Measurements from ENCODE around the gene RXFP1.

The RXFP1 gene

GRCh38 chr4:158544141-158544540 is 22.5 kb downstream of the RXFP1 start:
- CTCF ChIA-PET = no interaction called here
- no peak for TF ChIP-seq PKNOX1 (IDR thresholded peaks at IDR 0.05)
- no peak for TF ChIP-seq SUZ12 (IDR thresholded peaks at IDR 0.05)
- no peak for TF ChIP-seq NFRKB (IDR thresholded peaks at IDR 0.05)
- no peak for TF ChIP-seq LEF1 (IDR thresholded peaks at IDR 0.05; ENCODE audit: borderline replicate concordance)
- POLR2A ChIA-PET = no interaction called here
- no peak for DNase-seq (ENCODE audit: extremely low spot score)

- CTCF ChIA-PET = no interaction called here
- TF ChIP-seq NFRKB (IDR thresholded peaks at IDR 0.05) (no peak), HDGF (IDR thresholded peaks at IDR 0.05; ENCODE audit: borderline replicate concordance) (no peak), FOXM1 (IDR thresholded peaks at IDR 0.05; ENCODE audit: borderline replicate concordance) (no peak), PKNOX1 (IDR thresholded peaks at IDR 0.05) (no peak), FOXK2 (IDR thresholded peaks at IDR 0.05) (no peak), TARDBP (IDR thresholded peaks at IDR 0.05) (no peak), BHLHE40 (IDR thresholded peaks at IDR 0.05; ENCODE audit: borderline replicate concordance) (no peak), SUZ12 (IDR thresholded peaks at IDR 0.05) (no peak), FOXA1 (IDR thresholded peaks at IDR 0.05) (no peak), CTBP1 (IDR thresholded peaks at IDR 0.05; ENCODE audit: borderline replicate concordance) (no peak), ELF4 (IDR thresholded peaks at IDR 0.05) (no peak), ZNF384 (IDR thresholded peaks at IDR 0.05) (no peak), L3MBTL2 (conservative IDR thresholded peaks at IDR 0.05) (no peak), LEF1 (IDR thresholded peaks at IDR 0.05; ENCODE audit: borderline replicate concordance) (no peak)
- POLR2A ChIA-PET = no interaction called here
Observed at GRCh38 chr4:158553364-158553763, 31.7 kb downstream of the RXFP1 start.

GRCh38 chr4:158560284-158560683 is 38.6 kb downstream of the RXFP1 start:
- POLR2A ChIA-PET = no interaction called here
- DNase-seq (ENCODE audit: extremely low spot score) = no peak
- CTCF ChIA-PET = interaction anchor here (0.7 to 1.4 kb wide), 2 partner anchors 65 to 240 kb away, joined by 3 to 4 read pairs; no protein-coding TSS in a partner anchor
- TF ChIP-seq ELF4 (IDR thresholded peaks at IDR 0.05) (no peak), CTBP1 (IDR thresholded peaks at IDR 0.05; ENCODE audit: borderline replicate concordance) (no peak), TARDBP (IDR thresholded peaks at IDR 0.05) (no peak)

More at GRCh38 chr4:158553364-158553763, 31.7 kb downstream of the RXFP1 start:
- DNase-seq (ENCODE audit: extremely low spot score) = no peak

- no peak for TF ChIP-seq L3MBTL2 (conservative IDR thresholded peaks at IDR 0.05)
- TF ChIP-seq SUZ12 (IDR thresholded peaks at IDR 0.05) = no peak
- TF ChIP-seq LEF1 (IDR thresholded peaks at IDR 0.05; ENCODE audit: borderline replicate concordance) = no peak
- TF ChIP-seq ELF4 (IDR thresholded peaks at IDR 0.05) = no peak
- no peak for TF ChIP-seq FOXK2 (IDR thresholded peaks at IDR 0.05)
- TF ChIP-seq HDGF (IDR thresholded peaks at IDR 0.05; ENCODE audit: borderline replicate concordance) = no peak
- no peak for TF ChIP-seq FOXM1 (IDR thresholded peaks at IDR 0.05; ENCODE audit: borderline replicate concordance)
- no peak for TF ChIP-seq CTBP1 (IDR thresholded peaks at IDR 0.05; ENCODE audit: borderline replicate concordance)
- no peak for TF ChIP-seq ZNF384 (IDR thresholded peaks at IDR 0.05)
- no peak for TF ChIP-seq BHLHE40 (IDR thresholded peaks at IDR 0.05; ENCODE audit: borderline replicate concordance)
- no peak for TF ChIP-seq SP1 (IDR thresholded peaks at IDR 0.05)
- TF ChIP-seq FOXA1 (IDR thresholded peaks at IDR 0.05) = no peak
- TF ChIP-seq ARNT (IDR thresholded peaks at IDR 0.05) = no peak
- no peak for TF ChIP-seq PKNOX1 (IDR thresholded peaks at IDR 0.05)
- TF ChIP-seq NFRKB (IDR thresholded peaks at IDR 0.05) = no peak
- no peak for TF ChIP-seq TARDBP (IDR thresholded peaks at IDR 0.05)
- POLR2A ChIA-PET = no interaction called here
- DNase-seq (ENCODE audit: extremely low spot score) = no peak
- CTCF ChIA-PET = no interaction called here
Observed at GRCh38 chr4:158566860-158567259, 45.2 kb downstream of the RXFP1 start.

GRCh38 chr4:158571736-158572135 is 50.1 kb downstream of the RXFP1 start:
- no peak for DNase-seq (ENCODE audit: extremely low spot score)
- TF ChIP-seq SP1 (IDR thresholded peaks at IDR 0.05) (no peak), FOXA1 (IDR thresholded peaks at IDR 0.05) (no peak), FOXK2 (IDR thresholded peaks at IDR 0.05) (no peak), ARNT (IDR thresholded peaks at IDR 0.05) (no peak), FOXM1 (IDR thresholded peaks at IDR 0.05; ENCODE audit: borderline replicate concordance) (no peak), HDGF (IDR thresholded peaks at IDR 0.05; ENCODE audit: borderline replicate concordance) (no peak), PKNOX1 (IDR thresholded peaks at IDR 0.05) (no peak), BHLHE40 (IDR thresholded peaks at IDR 0.05; ENCODE audit: borderline replicate concordance) (no peak), ZNF384 (IDR thresholded peaks at IDR 0.05) (no peak), L3MBTL2 (conservative IDR thresholded peaks at IDR 0.05) (no peak), SUZ12 (IDR thresholded peaks at IDR 0.05) (no peak), ELF4 (IDR thresholded peaks at IDR 0.05) (no peak), CTBP1 (IDR thresholded peaks at IDR 0.05; ENCODE audit: borderline replicate concordance) (no peak)
- ChIA-PET CTCF (no interaction called here), POLR2A (no interaction called here)

GRCh38 chr4:158572608-158573007 is 50.9 kb downstream of the RXFP1 start:
- DNase-seq (ENCODE audit: extremely low spot score) = no peak
- CTCF ChIA-PET = no interaction called here
- POLR2A ChIA-PET = no interaction called here
- TF ChIP-seq LEF1 (IDR thresholded peaks at IDR 0.05; ENCODE audit: borderline replicate concordance) (no peak), HDGF (IDR thresholded peaks at IDR 0.05; ENCODE audit: borderline replicate concordance) (no peak), PKNOX1 (IDR thresholded peaks at IDR 0.05) (no peak), L3MBTL2 (conservative IDR thresholded peaks at IDR 0.05) (no peak), ZNF384 (IDR thresholded peaks at IDR 0.05) (no peak), ARNT (IDR thresholded peaks at IDR 0.05) (no peak), FOXM1 (IDR thresholded peaks at IDR 0.05; ENCODE audit: borderline replicate concordance) (no peak), BHLHE40 (IDR thresholded peaks at IDR 0.05; ENCODE audit: borderline replicate concordance) (no peak), SP1 (IDR thresholded peaks at IDR 0.05) (no peak), ELF4 (IDR thresholded peaks at IDR 0.05) (no peak), NFRKB (IDR thresholded peaks at IDR 0.05) (no peak), FOXK2 (IDR thresholded peaks at IDR 0.05) (no peak), CTBP1 (IDR thresholded peaks at IDR 0.05; ENCODE audit: borderline replicate concordance) (no peak), SUZ12 (IDR thresholded peaks at IDR 0.05) (no peak), FOXA1 (IDR thresholded peaks at IDR 0.05) (no peak), TARDBP (IDR thresholded peaks at IDR 0.05) (no peak)

Data from HEK293T (cell line).